ENCODE results near the gene TOP3A.

TOP3A gene

GRCh38 chr17:18224053-18224386, 90.8 kb downstream of the TOP3A start:
- TF ChIP-seq MAX (IDR thresholded peaks at IDR 0.05; ENCODE audit: low read depth, low read length) (no peak), POLR2A (IDR thresholded peaks at IDR 0.05; ENCODE audit: extremely low read depth, insufficient read length) (no peak), MYC (IDR thresholded peaks at IDR 0.05; ENCODE audit: low read depth, low read length) (no peak), CTCF (IDR thresholded peaks at IDR 0.05; ENCODE audit: low read depth, low read length) (no peak)
- DNase-seq (ENCODE audit: low read depth): peak; percentile 41
- H3K4me3 ChIP-seq (ENCODE audit: low read depth, low read length): no peak overlapping the region

All from NB4 (cell line).